ENCODE measurements around the gene TMEM45B. TPM values are rescaled to one million over a fixed set of nuclear protein-coding genes. Genes with fewer than 3 reads are reported as not detected.
"Not testable (repeated sequence)": the region's sequence is repeated elsewhere in the genome, so short reads cannot be mapped to it uniquely, and the experiment has no call there.

The TMEM45B gene
- total RNA-seq, 1 donor from 2014 or later, result not detected

DNA sequence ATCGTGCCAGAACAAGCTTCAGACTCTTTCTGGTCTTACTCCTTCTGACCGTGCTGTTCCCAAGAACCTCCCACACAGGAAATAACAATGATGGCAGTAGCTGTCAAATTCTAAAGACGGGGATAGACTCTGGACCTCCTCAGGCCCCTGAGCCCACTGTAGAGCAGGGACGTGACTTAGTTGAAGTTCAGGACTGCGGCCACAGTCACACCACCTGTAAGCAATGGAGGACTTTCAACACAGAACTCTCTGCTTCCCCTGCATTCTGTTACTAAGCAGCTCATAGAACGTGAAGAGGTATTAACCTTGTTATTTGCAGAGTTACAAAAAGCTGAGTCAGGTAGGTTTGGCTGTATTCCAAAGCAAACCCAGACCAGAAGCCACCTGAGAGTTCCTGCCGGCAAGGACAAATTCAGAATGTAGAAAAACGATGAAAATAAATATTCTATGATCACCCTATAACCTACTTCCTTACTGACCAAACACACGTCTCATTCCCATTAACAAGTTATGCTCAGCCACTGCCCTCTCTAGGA, 12.7 kb downstream of the TMEM45B start:
- Mint-ChIP-seq H3K4me3 (ENCODE audit: unreplicated experiment) (no peak overlapping the region), H3K27me3 (ENCODE audit: unreplicated experiment) (no peaks in the 10 kb centered on the region), H3K36me3 (ENCODE audit: low read depth, unreplicated experiment) (no peaks in the 10 kb centered on the region), H3K4me1 (ENCODE audit: unreplicated experiment) (no peaks in the 10 kb centered on the region), H3K27ac (ENCODE audit: unreplicated experiment) (no peak overlapping the region), H3K9me3 (ENCODE audit: unreplicated experiment) (no peaks in the 10 kb centered on the region)
- no peak for DNase-seq (ENCODE audit: low spot score)
- TF ChIP-seq, protein P1, sequence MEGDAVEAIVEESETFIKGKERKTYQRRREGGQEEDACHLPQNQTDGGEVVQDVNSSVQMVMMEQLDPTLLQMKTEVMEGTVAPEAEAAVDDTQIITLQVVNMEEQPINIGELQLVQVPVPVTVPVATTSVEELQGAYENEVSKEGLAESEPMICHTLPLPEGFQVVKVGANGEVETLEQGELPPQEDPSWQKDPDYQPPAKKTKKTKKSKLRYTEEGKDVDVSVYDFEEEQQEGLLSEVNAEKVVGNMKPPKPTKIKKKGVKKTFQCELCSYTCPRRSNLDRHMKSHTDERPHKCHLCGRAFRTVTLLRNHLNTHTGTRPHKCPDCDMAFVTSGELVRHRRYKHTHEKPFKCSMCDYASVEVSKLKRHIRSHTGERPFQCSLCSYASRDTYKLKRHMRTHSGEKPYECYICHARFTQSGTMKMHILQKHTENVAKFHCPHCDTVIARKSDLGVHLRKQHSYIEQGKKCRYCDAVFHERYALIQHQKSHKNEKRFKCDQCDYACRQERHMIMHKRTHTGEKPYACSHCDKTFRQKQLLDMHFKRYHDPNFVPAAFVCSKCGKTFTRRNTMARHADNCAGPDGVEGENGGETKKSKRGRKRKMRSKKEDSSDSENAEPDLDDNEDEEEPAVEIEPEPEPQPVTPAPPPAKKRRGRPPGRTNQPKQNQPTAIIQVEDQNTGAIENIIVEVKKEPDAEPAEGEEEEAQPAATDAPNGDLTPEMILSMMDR (IDR thresholded peaks at IDR 0.05; ENCODE audit: unreplicated experiment), result no peak

DNA sequence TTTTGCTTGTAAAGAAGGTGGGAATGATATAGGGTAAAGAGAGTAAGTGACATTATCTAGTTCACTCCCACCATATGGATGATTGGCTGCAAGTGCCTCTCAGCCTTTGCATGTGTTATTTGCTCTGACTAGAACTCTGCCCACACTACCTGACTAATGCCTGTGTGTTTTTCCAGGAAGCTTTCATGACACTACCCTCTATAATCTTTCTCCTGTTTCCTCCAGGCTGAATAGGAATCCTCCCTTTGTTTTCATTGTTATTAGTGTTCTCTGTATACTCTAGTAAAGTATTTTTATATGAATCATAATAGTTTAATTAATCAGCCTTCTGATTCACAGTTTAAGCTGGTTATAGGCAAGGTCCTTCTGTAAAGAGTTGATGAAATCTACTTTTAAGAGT, 13.8 kb downstream of the TMEM45B start:
- not testable (repeated sequence) for H3K9me3 Mint-ChIP-seq (ENCODE audit: unreplicated experiment); H3K27me3 Mint-ChIP-seq (ENCODE audit: unreplicated experiment); H3K36me3 Mint-ChIP-seq (ENCODE audit: low read depth, unreplicated experiment); H3K4me3 Mint-ChIP-seq (ENCODE audit: unreplicated experiment); H3K4me1 Mint-ChIP-seq (ENCODE audit: unreplicated experiment); H3K27ac Mint-ChIP-seq (ENCODE audit: unreplicated experiment); DNase-seq (ENCODE audit: low spot score)

DNA sequence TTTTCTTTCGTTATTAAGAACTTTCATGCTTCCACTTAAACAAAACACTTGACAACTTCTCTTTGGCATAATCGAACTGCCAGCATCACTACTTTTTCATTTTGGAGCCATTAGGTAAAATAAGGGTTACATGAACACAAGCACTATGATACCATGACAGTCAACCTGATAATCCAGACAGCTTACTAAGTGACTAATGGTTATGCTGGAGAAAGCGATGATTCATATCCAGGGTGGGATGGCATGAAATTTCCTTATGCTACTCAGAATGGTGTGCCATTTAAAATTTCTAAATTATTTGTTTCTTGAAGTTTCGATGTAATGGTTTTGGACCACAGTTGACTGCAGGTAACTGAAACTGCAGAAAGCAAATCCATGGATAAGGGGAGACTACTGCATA, 15.6 kb downstream of the TMEM45B start:
- H3K27me3 Mint-ChIP-seq (ENCODE audit: unreplicated experiment); H3K4me1 Mint-ChIP-seq (ENCODE audit: unreplicated experiment); H3K4me3 Mint-ChIP-seq (ENCODE audit: unreplicated experiment); DNase-seq (ENCODE audit: low spot score); H3K36me3 Mint-ChIP-seq (ENCODE audit: low read depth, unreplicated experiment); H3K27ac Mint-ChIP-seq (ENCODE audit: unreplicated experiment); H3K9me3 Mint-ChIP-seq (ENCODE audit: unreplicated experiment): not testable (repeated sequence)

DNA sequence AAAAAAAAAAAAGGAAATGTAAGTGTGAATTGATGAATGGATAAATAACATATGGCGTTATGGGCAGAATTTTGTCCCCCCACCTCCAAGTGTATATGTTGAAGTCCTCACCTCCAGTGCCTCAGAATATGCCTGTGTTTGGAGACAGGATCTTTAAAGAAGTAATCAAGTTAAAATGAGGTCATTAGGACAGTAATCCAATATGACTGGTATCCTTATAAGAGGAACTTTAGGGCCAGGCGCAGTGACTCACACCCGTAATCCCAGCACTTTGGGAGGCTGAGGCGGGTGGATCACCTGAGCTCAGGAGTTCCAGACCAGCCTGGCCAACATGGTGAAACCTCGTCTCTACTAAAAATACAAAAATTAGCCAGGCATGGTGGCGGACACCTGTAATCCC, 17.6 kb downstream of the TMEM45B start:
- DNase-seq (ENCODE audit: low spot score); H3K9me3 Mint-ChIP-seq (ENCODE audit: unreplicated experiment); H3K36me3 Mint-ChIP-seq (ENCODE audit: low read depth, unreplicated experiment); H3K27me3 Mint-ChIP-seq (ENCODE audit: unreplicated experiment); H3K27ac Mint-ChIP-seq (ENCODE audit: unreplicated experiment); H3K4me1 Mint-ChIP-seq (ENCODE audit: unreplicated experiment); H3K4me3 Mint-ChIP-seq (ENCODE audit: unreplicated experiment): not testable (repeated sequence)

DNA sequence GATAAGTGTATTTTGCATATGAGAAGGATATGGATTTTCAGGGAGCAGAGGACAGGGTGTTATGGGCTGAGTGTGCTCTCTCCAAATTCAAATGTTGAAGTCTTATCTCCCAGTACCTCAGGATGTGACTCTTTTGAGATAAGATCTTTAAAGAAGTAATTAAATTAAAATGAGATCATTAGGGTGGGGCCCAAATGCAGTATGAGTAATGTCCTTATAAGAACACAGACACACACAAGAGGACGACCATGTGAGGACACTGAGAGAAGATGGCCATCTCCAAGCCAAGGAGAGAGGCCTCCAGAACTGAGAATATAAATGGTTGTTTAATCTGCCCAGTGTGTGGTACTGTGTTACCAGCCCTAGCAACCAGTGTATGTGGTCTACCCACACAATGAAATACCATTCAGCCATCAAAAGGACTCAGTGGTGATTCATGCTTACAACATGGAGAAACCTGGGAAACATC, 20.8 kb downstream of the TMEM45B start:
- not testable (repeated sequence) for H3K4me1 Mint-ChIP-seq (ENCODE audit: unreplicated experiment); H3K27ac Mint-ChIP-seq (ENCODE audit: unreplicated experiment); H3K4me3 Mint-ChIP-seq (ENCODE audit: unreplicated experiment); DNase-seq (ENCODE audit: low spot score); H3K27me3 Mint-ChIP-seq (ENCODE audit: unreplicated experiment); H3K9me3 Mint-ChIP-seq (ENCODE audit: unreplicated experiment); H3K36me3 Mint-ChIP-seq (ENCODE audit: low read depth, unreplicated experiment)

DNA sequence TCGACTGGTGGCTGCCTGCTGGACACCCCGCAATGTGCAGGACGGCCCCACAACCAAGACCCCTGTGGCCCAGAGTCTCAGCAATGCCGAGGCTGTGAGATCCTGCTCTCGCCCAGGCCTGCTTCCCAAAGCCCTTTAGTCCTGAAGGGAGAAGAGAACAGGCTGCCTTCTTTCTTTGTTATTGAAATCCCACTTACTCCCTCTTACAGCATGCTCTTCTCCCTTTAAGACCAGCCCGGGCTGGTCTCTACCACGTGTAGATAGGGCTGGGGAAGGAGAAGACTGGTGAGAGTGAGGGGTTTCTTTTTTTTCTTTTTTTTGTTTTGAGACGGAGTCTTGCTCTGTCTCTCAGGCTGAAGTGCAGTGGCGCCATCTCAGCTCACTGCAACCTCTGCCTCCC, 21.3 kb downstream of the TMEM45B start:
- Mint-ChIP-seq H3K4me1 (ENCODE audit: unreplicated experiment) (no peaks in the 10 kb centered on the region), H3K36me3 (ENCODE audit: low read depth, unreplicated experiment) (no peaks in the 10 kb centered on the region), H3K27me3 (ENCODE audit: unreplicated experiment) (peaks cover 2% of the 10 kb centered on the region), H3K27ac (ENCODE audit: unreplicated experiment) (no peak overlapping the region), H3K9me3 (ENCODE audit: unreplicated experiment) (no peaks in the 10 kb centered on the region), H3K4me3 (ENCODE audit: unreplicated experiment) (no peak overlapping the region)
- TF ChIP-seq, protein P1 (IDR thresholded peaks at IDR 0.05; ENCODE audit: unreplicated experiment), result no peak
- DNase-seq (ENCODE audit: low spot score), result no peak

DNA sequence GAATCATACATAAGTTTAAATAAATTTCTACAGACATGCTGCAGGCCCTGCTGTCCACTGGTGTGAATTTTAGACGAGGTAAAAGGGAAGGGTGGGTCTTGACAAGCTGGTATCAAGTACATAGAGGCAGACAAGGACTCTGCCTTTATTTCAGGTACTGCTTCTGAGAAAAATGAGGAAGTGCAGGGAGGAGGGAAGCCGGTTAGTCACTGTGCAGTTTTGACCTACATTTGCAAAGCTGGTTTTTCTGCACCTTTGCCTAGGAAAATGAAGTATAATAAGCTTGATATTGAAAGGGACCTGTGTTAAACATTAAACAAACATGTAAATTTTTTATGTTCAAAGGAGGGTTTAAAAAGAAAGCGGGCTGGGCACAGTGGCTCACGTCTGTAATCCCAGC, 24.6 kb downstream of the TMEM45B start:
- no peaks in the 10 kb centered on the region for H3K9me3 Mint-ChIP-seq (ENCODE audit: unreplicated experiment)
- H3K4me3 Mint-ChIP-seq (ENCODE audit: unreplicated experiment), result no peak overlapping the region
- TF ChIP-seq, protein P1 (IDR thresholded peaks at IDR 0.05; ENCODE audit: unreplicated experiment), result no peak
- no peak for DNase-seq (ENCODE audit: low spot score)
- no peak overlapping the region for H3K27ac Mint-ChIP-seq (ENCODE audit: unreplicated experiment)
- H3K4me1 Mint-ChIP-seq (ENCODE audit: unreplicated experiment), result no peaks in the 10 kb centered on the region
- no peaks in the 10 kb centered on the region for H3K36me3 Mint-ChIP-seq (ENCODE audit: low read depth, unreplicated experiment)
- H3K27me3 Mint-ChIP-seq (ENCODE audit: unreplicated experiment), result peaks cover 2% of the 10 kb centered on the region
